GM10266 (cell line): ENCODE results near the gene CIITA.
A peak's percentile ranks its signal among the peaks of the same experiment; 100 is the strongest.

Source experiments
- DNase-seq: peaks from one replicate; pipeline ENCODE4 v3.0.0; 2012; ENCODE audit errors: extremely low spot score
- TF ChIP-seq, protein P1 (sequence below): IDR thresholded peaks from 2 replicates; pipeline ENCODE4 v1.5.1; 2012; ENCODE audit warnings: mild to moderate bottlenecking, low read depth; ENCODE audit not compliant: control insufficient read depth, insufficient read depth; ENCODE audit errors: missing control alignments

The CIITA gene

GRCh38 chr16:10877472-10877946 lies 507 bp downstream of the CIITA start:
- TF ChIP-seq, protein P1, sequence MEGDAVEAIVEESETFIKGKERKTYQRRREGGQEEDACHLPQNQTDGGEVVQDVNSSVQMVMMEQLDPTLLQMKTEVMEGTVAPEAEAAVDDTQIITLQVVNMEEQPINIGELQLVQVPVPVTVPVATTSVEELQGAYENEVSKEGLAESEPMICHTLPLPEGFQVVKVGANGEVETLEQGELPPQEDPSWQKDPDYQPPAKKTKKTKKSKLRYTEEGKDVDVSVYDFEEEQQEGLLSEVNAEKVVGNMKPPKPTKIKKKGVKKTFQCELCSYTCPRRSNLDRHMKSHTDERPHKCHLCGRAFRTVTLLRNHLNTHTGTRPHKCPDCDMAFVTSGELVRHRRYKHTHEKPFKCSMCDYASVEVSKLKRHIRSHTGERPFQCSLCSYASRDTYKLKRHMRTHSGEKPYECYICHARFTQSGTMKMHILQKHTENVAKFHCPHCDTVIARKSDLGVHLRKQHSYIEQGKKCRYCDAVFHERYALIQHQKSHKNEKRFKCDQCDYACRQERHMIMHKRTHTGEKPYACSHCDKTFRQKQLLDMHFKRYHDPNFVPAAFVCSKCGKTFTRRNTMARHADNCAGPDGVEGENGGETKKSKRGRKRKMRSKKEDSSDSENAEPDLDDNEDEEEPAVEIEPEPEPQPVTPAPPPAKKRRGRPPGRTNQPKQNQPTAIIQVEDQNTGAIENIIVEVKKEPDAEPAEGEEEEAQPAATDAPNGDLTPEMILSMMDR = peak; percentile 39
- no peak for DNase-seq

DNA sequence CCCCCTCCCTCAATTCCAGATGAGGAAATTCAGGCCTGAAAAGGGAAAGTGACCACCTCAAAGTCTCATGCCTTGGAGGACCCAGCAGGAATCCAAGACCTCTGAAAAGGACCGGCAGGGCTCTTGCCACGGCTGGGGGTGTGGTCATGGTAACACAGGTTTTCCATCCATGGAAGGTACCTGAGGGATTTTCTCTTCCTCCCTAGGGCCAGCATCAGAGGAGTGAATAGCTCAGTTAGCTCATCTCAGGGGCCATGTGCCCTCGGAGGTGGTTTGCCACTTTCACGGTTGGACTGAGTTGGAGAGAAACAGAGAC lies 1.3 kb downstream of the CIITA start:
- TF ChIP-seq, protein P1 = no peak
- no peak for DNase-seq

GRCh38 chr16:10878644-10879501 lies 1.9 kb downstream of the CIITA start:
- DNase-seq = peak; percentile 48
- TF ChIP-seq, protein P1 = no peak

- TF ChIP-seq, protein P1 = no peak
- no peak for DNase-seq
Measured at GRCh38 chr16:10879681-10880589, 2.9 kb downstream of the CIITA start.

- TF ChIP-seq, protein P1 = no peak
- DNase-seq = no peak
Measured at GRCh38 chr16:10880594-10881452, 3.8 kb downstream of the CIITA start.

GRCh38 chr16:10881479-10882030 lies 4.6 kb downstream of the CIITA start:
- DNase-seq = no peak
- TF ChIP-seq, protein P1 = no peak
